HUES48 (cell line): Measurements from ENCODE around the gene RABGAP1L.

ENCODE experiments used
- H3K27ac ChIP-seq: one replicate; pipeline ENCODE4 v1.7.0; 2013; ENCODE audit warnings: low read depth, low read length, inconsistent platforms
- H3K27me3 ChIP-seq: 2 replicates; pipeline ENCODE4 v1.6.1; 2013; ENCODE audit warnings: mild to moderate bottlenecking, low read length; ENCODE audit not compliant: control insufficient read depth, insufficient read depth
- H3K36me3 ChIP-seq: 2 replicates; pipeline ENCODE4 v1.6.1; 2013; ENCODE audit warnings: low read length; ENCODE audit not compliant: control insufficient read depth, insufficient read depth
- H3K4me1 ChIP-seq: 2 replicates; pipeline ENCODE4 v1.6.1; 2013; ENCODE audit warnings: mild to moderate bottlenecking, low read length; ENCODE audit not compliant: control insufficient read depth, insufficient read depth
- H3K4me3 ChIP-seq: 2 replicates; pipeline ENCODE4 v1.5.1; 2013; ENCODE audit warnings: mild to moderate bottlenecking, low read depth, low read length
- H3K9ac ChIP-seq: 2 replicates; pipeline ENCODE4 v1.6.1; 2013; ENCODE audit warnings: mild to moderate bottlenecking, low read depth, low read length, moderate library complexity
- H3K9me3 ChIP-seq: 2 replicates; pipeline ENCODE4 v1.6.1; 2013; ENCODE audit warnings: low read length; ENCODE audit not compliant: control insufficient read depth, insufficient read depth

The RABGAP1L gene

GRCh38 chr1:174928541-174928940 is 769.2 kb downstream of the RABGAP1L start:
- Histone ChIP-seq H3K4me3 (no peak overlapping the region), H3K27ac (no peak overlapping the region), H3K36me3 (peaks cover 43% of the 10 kb centered on the region)

GRCh38 chr1:174931214-174931613 is 771.9 kb downstream of the RABGAP1L start:
- Histone ChIP-seq H3K27ac (peak overlapping the region; percentile 53), H3K4me1 (peaks cover 25% of the 10 kb centered on the region), H3K9ac (no peak overlapping the region), H3K27me3 (no peaks in the 10 kb centered on the region), H3K9me3 (no peaks in the 10 kb centered on the region), H3K36me3 (peaks cover 43% of the 10 kb centered on the region), H3K4me3 (no peak overlapping the region)

More at GRCh38 chr1:174928541-174928940, 769.2 kb downstream of the RABGAP1L start:
- Histone ChIP-seq H3K9ac (no peak overlapping the region), H3K9me3 (no peaks in the 10 kb centered on the region), H3K4me1 (peaks cover 25% of the 10 kb centered on the region), H3K27me3 (no peaks in the 10 kb centered on the region)

DNA sequence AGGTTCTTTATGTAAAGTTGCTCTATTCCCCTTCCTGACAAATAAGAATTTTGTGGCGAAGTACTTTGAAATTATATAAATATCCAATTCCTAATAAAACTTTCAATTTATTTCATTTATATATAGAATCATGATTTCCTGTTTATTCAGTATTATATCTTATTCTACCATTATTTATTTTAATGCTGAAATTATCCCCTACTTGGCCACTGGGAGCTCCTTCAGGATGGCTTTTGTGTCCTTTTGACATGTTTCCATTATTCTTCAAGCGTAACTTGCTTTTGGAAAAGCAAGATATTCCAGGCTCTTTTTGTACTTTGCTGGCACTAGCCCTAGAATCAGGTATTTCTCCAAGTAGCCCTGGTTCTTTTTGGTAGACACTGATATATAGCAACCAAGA is 773.3 kb downstream of the RABGAP1L start:
- no peaks in the 10 kb centered on the region for H3K27me3 ChIP-seq
- H3K4me1 ChIP-seq: peaks cover 25% of the 10 kb centered on the region
- H3K4me3 ChIP-seq: no peak overlapping the region
- no peaks in the 10 kb centered on the region for H3K9me3 ChIP-seq
- H3K36me3 ChIP-seq: peaks cover 42% of the 10 kb centered on the region
- no peak overlapping the region for H3K27ac ChIP-seq
- no peak overlapping the region for H3K9ac ChIP-seq

- peaks cover 65% of the 10 kb centered on the region for H3K36me3 ChIP-seq
- no peak overlapping the region for H3K9ac ChIP-seq
- H3K27ac ChIP-seq: no peak overlapping the region
- H3K4me1 ChIP-seq: peaks cover 31% of the 10 kb centered on the region
- no peaks in the 10 kb centered on the region for H3K9me3 ChIP-seq
- H3K27me3 ChIP-seq: no peaks in the 10 kb centered on the region
- no peak overlapping the region for H3K4me3 ChIP-seq
Observed at GRCh38 chr1:174935961-174936727, 776.8 kb downstream of the RABGAP1L start.

DNA sequence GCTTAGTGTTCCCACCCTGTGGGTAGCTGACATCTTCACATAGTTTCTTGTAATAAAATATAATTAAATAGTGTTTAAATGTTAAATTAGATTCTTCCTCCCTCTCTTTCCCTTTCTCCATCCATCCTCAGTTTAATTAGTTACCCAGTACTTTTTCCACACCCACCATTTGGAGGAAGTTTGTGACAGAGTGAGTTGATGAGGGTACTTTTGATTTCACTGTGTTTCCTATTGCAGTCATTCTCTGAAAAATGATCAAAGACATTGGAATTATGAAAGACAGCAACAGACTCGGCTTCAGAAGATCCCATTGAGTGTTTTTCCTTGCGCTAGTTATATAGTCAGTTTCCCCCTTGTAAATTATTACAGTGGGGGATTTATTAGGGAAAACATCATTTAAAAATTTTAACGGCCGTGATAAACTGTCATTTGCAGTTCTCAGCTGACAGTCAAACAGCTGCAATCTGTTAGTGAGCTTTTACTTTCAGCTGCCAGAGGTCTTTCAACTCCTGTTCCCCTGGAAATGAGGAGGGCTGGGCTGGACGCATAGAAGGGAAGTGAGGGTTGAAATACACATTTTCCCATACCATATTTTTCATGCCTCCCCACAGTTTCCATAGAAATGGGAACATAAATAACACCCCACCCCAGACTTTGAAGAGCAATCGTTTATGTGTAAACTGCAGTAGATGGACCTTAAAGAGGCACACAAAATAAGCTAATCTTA is 779.1 kb downstream of the RABGAP1L start:
- H3K27ac ChIP-seq: no peak overlapping the region
- no peak overlapping the region for H3K9ac ChIP-seq
- H3K27me3 ChIP-seq: no peaks in the 10 kb centered on the region
- H3K36me3 ChIP-seq: peaks cover 71% of the 10 kb centered on the region
- peaks cover 13% of the 10 kb centered on the region for H3K4me1 ChIP-seq
- no peak overlapping the region for H3K4me3 ChIP-seq
- no peaks in the 10 kb centered on the region for H3K9me3 ChIP-seq

GRCh38 chr1:174939775-174940545 is 780.6 kb downstream of the RABGAP1L start:
- no peaks in the 10 kb centered on the region for H3K27me3 ChIP-seq
- peaks cover 13% of the 10 kb centered on the region for H3K4me1 ChIP-seq
- peaks cover 76% of the 10 kb centered on the region for H3K36me3 ChIP-seq
- H3K27ac ChIP-seq: no peak overlapping the region
- no peaks in the 10 kb centered on the region for H3K9me3 ChIP-seq
- no peak overlapping the region for H3K9ac ChIP-seq
- no peak overlapping the region for H3K4me3 ChIP-seq

DNA sequence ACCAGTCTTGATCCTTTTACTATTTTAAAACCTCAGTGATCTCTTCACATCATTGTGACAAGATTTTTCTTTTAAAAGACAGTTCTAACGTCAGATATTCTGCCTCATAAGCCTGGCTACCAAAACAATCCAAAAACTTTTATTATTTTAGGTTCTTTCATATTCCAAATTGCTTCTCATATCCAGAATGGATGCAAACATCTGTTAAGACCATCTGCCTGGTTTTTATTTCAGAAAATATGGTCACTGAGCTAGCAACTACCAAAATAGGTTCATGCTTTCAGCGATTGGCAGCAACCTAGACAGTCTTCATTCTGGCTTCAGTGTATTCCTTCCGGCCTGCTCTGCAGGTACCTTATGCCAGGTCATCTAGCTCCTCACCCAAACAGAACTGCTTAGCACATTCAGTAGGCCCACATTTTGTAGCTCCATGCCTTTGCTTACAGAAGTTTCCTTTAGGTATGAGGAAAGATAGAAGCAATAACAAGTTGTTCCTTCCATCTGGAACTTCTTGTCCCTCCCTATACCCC is 781.4 kb downstream of the RABGAP1L start:
- peaks cover 75% of the 10 kb centered on the region for H3K36me3 ChIP-seq
- no peak overlapping the region for H3K27ac ChIP-seq
- H3K4me3 ChIP-seq: no peak overlapping the region
- no peaks in the 10 kb centered on the region for H3K9me3 ChIP-seq
- H3K9ac ChIP-seq: no peak overlapping the region
- H3K27me3 ChIP-seq: no peaks in the 10 kb centered on the region
- H3K4me1 ChIP-seq: peaks cover 13% of the 10 kb centered on the region

- Histone ChIP-seq H3K9ac (no peak overlapping the region), H3K27me3 (no peaks in the 10 kb centered on the region), H3K9me3 (no peaks in the 10 kb centered on the region), H3K27ac (no peak overlapping the region), H3K36me3 (peaks cover 65% of the 10 kb centered on the region), H3K4me1 (peaks cover 13% of the 10 kb centered on the region), H3K4me3 (no peak overlapping the region)
Observed at GRCh38 chr1:174942547-174943255, 783.4 kb downstream of the RABGAP1L start.

GRCh38 chr1:174946031-174946430 is 786.7 kb downstream of the RABGAP1L start:
- Histone ChIP-seq H3K27ac (no peak overlapping the region), H3K9ac (no peak overlapping the region), H3K9me3 (no peaks in the 10 kb centered on the region), H3K27me3 (no peaks in the 10 kb centered on the region), H3K4me1 (peaks cover 1% of the 10 kb centered on the region), H3K4me3 (no peak overlapping the region), H3K36me3 (peaks cover 58% of the 10 kb centered on the region)

GRCh38 chr1:174949061-174949460 is 789.7 kb downstream of the RABGAP1L start:
- Histone ChIP-seq H3K9ac (no peak overlapping the region), H3K4me3 (no peak overlapping the region), H3K9me3 (no peaks in the 10 kb centered on the region), H3K4me1 (peaks cover 5% of the 10 kb centered on the region), H3K27ac (no peak overlapping the region), H3K27me3 (no peaks in the 10 kb centered on the region), H3K36me3 (peaks cover 63% of the 10 kb centered on the region)
